GM12891 (cell line): ENCODE measurements around the gene SPRR4.

Source experiments
- PAX5 ChIP-seq: IDR thresholded peaks from 2 replicates; pipeline ENCODE4 v1.6.1; 2011; ENCODE audit warnings: low read length, moderate library complexity, mild to moderate bottlenecking; ENCODE audit not compliant: insufficient read depth, severe bottlenecking
- POLR2A ChIP-seq: IDR thresholded peaks from 2 replicates; pipeline ENCODE4 v1.6.1; 2011; ENCODE audit warnings: low read depth, low read length, control low read depth
- POLR2AphosphoS5 ChIP-seq: IDR thresholded peaks from 2 replicates; pipeline ENCODE4 v1.6.1; 2011; ENCODE audit warnings: low read depth, low read length, control low read depth
- POU2F2 ChIP-seq: IDR thresholded peaks from 2 replicates; pipeline ENCODE4 v1.6.1; 2011; ENCODE audit warnings: low read depth, mild to moderate bottlenecking, control low read depth, low read length, moderate library complexity
- SPI1 ChIP-seq: IDR thresholded peaks from 2 replicates; pipeline ENCODE4 v1.6.1; 2011; ENCODE audit warnings: low read depth, low read length, control low read depth
- TAF1 ChIP-seq: IDR thresholded peaks from 2 replicates; pipeline ENCODE4 v1.6.1; 2011; ENCODE audit warnings: low read depth, low read length, control low read depth

DNA sequence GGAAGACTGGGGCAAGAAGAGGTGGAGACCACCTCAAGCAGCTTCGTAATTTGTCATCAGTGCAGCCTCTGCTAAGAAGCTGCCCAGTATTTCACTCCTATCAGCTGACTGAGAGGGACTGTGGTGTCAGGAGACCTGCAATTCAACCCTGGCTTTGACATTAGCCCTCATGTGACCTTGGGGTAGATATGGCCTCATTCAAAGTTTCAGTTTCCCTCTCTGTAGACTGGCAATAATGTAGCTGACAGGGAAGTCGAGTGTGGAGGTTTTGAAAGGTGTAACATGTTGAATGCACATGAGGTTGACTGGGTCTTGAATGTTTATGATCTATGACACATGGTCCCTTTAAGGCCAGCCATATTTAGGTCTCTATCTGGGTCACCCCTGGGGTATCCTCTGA lies 2.2 kb upstream of the SPRR4 start:
- no peak for TF ChIP-seq POLR2AphosphoS5
- no peak for TF ChIP-seq POLR2A
- TF ChIP-seq PAX5, result no peak
- TF ChIP-seq SPI1, result no peak
- no peak for TF ChIP-seq TAF1
- TF ChIP-seq POU2F2, result no peak
